ENCODE results near the gene FLG2.

DNA sequence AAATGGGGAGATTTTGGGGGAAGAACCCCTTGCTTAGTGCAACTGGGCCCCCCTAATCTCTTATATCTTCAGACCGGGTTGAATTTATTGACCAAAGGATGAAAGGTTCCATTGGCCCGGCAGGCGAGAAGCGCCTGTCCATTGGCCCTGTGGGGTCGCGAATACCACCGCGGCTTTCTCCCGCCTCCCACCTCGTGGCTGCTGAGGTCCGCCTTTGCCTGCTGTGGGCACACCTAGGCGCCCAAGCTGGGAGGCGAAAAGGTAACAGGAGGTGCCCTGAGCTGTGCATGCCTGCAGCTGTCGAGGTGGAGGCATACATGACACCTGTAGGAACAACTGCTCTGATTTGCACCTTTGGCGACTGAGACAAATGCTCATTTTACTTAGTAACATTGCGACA is 21.1 kb upstream of the FLG2 start:
- TF ChIP-seq, protein P1, sequence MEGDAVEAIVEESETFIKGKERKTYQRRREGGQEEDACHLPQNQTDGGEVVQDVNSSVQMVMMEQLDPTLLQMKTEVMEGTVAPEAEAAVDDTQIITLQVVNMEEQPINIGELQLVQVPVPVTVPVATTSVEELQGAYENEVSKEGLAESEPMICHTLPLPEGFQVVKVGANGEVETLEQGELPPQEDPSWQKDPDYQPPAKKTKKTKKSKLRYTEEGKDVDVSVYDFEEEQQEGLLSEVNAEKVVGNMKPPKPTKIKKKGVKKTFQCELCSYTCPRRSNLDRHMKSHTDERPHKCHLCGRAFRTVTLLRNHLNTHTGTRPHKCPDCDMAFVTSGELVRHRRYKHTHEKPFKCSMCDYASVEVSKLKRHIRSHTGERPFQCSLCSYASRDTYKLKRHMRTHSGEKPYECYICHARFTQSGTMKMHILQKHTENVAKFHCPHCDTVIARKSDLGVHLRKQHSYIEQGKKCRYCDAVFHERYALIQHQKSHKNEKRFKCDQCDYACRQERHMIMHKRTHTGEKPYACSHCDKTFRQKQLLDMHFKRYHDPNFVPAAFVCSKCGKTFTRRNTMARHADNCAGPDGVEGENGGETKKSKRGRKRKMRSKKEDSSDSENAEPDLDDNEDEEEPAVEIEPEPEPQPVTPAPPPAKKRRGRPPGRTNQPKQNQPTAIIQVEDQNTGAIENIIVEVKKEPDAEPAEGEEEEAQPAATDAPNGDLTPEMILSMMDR (IDR thresholded peaks at IDR 0.05), result no peak
- no peak for TF ChIP-seq POLR2A (IDR thresholded peaks at IDR 0.05)
